Heart left ventricle (tissue), 13 donors: ENCODE results near the gene KRTAP10-7.

Experiments used
- POLR2A ChIP-seq, 2 donors: fragments of 450-650 bp; IDR thresholded peaks; one replicate each; pipeline ENCODE4 v1.6.1; 2017; ENCODE audit warnings: antibody characterized with exemption in 2 of 2, mild to moderate bottlenecking in 2 of 2, moderate library complexity in 2 of 2
- TF ChIP-seq, protein P1 (sequence below), 12 donors: fragments of 200-600 bp; sonication (generic) in 4 of 12; IDR thresholded peaks; one replicate each; pipeline versions ENCODE4 v1.5.0 to v1.8.0; 2018 to 2022; ENCODE audit warnings: antibody characterized with exemption in 12 of 12, mild to moderate bottlenecking in 5 of 12
- donor health status: ischemic (EF 13 %, LVEDD 7.1; RV severe dilation, severe dysfunction).
- donor health status: DM: no; HTN: yes; CAD: no.
- donor health status: DM: no; HTN: no; CAD: no.
- donor health status: ischemic (EF 25% LVEDD 6.9; RV normal size, moderate dysfunction).
- donor health status: ischemic (EF 25% LVEDD 5.7; RV mildly dilated, moderate dysfunction).
- donor health status: ischemic (EF 35%, LVEDD 5.7; RV mildly dilated, moderate dysfunction).
- donor health status: nonischemic (EF 11% LVEDD 7.7; RV severe dilation, severe dysfunction).
- donor health status: DM: yes; HTN: yes; CAD: no.
- donor health status: PGD.
- donor health status: ischemic (EF 29% LVEDD 5.4; RV normal size, mild dysfunction).
- donor health status: nonischemic (EF 23%, LVEDD 6.1; RV moderate dilation, normal function).

DNA sequence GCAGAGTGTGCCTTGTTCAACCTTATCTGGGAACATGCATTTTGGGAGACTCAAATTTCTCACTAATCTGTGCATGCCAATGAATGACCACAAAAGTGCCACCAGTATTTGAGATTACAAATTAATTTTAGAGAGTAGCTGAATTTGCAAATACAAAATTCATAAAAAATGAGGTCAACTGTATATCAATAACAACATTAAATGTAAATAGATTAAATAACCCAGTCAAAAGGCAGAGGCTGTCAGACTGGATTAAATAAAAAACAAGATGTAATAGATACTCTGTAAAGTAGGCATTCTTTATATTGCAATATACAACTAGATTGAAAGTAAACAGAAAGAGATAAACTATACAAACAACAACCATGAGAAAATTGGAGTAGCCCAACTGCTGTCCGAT lies 36.3 kb upstream of the KRTAP10-7 start:
- TF ChIP-seq, protein P1, sequence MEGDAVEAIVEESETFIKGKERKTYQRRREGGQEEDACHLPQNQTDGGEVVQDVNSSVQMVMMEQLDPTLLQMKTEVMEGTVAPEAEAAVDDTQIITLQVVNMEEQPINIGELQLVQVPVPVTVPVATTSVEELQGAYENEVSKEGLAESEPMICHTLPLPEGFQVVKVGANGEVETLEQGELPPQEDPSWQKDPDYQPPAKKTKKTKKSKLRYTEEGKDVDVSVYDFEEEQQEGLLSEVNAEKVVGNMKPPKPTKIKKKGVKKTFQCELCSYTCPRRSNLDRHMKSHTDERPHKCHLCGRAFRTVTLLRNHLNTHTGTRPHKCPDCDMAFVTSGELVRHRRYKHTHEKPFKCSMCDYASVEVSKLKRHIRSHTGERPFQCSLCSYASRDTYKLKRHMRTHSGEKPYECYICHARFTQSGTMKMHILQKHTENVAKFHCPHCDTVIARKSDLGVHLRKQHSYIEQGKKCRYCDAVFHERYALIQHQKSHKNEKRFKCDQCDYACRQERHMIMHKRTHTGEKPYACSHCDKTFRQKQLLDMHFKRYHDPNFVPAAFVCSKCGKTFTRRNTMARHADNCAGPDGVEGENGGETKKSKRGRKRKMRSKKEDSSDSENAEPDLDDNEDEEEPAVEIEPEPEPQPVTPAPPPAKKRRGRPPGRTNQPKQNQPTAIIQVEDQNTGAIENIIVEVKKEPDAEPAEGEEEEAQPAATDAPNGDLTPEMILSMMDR (IDR thresholded peaks at IDR 0.05): no peak
- TF ChIP-seq POLR2A (IDR thresholded peaks at IDR 0.05): no peak
